ENCODE results near the gene PRDM2. TPM values are rescaled to one million over a fixed set of nuclear protein-coding genes. Genes with fewer than 3 reads are reported as not detected.

PRDM2 gene
- total RNA-seq, 2 experiments from 2014 or later, result 41.7 to 44.6 TPM

- peak overlapping the region; percentile 50 for H3K27ac Mint-ChIP-seq
- intact Hi-C loops (cut with micrococcal nuclease), result loop anchor here (1.0 kb wide), 2 partner anchors 23 to 60 kb away; no protein-coding TSS in a partner anchor
- H3K4me1 Mint-ChIP-seq (ENCODE audit: low read depth), result peaks cover 40% of the 10 kb centered on the region
- no peaks in the 10 kb centered on the region for H3K36me3 Mint-ChIP-seq
- ChIA-PET POLR2A (interaction anchor here (0.6 to 1.0 kb wide), 2 partner anchors 23 to 324 kb away, joined by 4 read pairs; no protein-coding TSS in a partner anchor), CTCF (interaction anchor here (0.8 to 3.7 kb wide), 17 partner anchors 9 to 88 kb away, joined by 3 to 29 read pairs (median 6); no protein-coding TSS in a partner anchor)
- no peaks in the 10 kb centered on the region for H3K27me3 Mint-ChIP-seq
- DNase-seq, result peak; percentile 72
- H3K9me3 Mint-ChIP-seq, result no peaks in the 10 kb centered on the region
- no peak overlapping the region for H3K4me3 Mint-ChIP-seq
Measured at GRCh38 chr1:13725714-13726175, 25.8 kb downstream of the PRDM2 start.

GRCh38 chr1:13728091-13728715, 28.2 kb downstream of the PRDM2 start:
- intact Hi-C loops (cut with micrococcal nuclease), result no loop called here
- no peak for DNase-seq
- peak overlapping the region; percentile 38 for H3K27ac Mint-ChIP-seq
- H3K36me3 Mint-ChIP-seq, result no peaks in the 10 kb centered on the region
- H3K4me1 Mint-ChIP-seq (ENCODE audit: low read depth), result peaks cover 58% of the 10 kb centered on the region
- no peaks in the 10 kb centered on the region for H3K27me3 Mint-ChIP-seq
- no peaks in the 10 kb centered on the region for H3K9me3 Mint-ChIP-seq
- CTCF ChIA-PET, result interaction anchor here (0.6 to 2.0 kb wide), 3 partner anchors 10 to 62 kb away, joined by 3 to 5 read pairs (median 4); no protein-coding TSS in a partner anchor
- POLR2A ChIA-PET, result no interaction called here
- no peak overlapping the region for H3K4me3 Mint-ChIP-seq

- no peaks in the 10 kb centered on the region for H3K27me3 Mint-ChIP-seq
- peaks cover 70% of the 10 kb centered on the region for H3K4me1 Mint-ChIP-seq (ENCODE audit: low read depth)
- no peak for DNase-seq
- peak overlapping the region; percentile 81 for H3K4me3 Mint-ChIP-seq
- POLR2A ChIA-PET, result interaction anchor here (0.7 to 5.7 kb wide), 6 partner anchors 19 to 64 kb away, joined by 3 to 33 read pairs (median 5); no protein-coding TSS in a partner anchor
- peak overlapping the region; percentile 98 for H3K27ac Mint-ChIP-seq
- intact Hi-C loops (cut with micrococcal nuclease), result loop anchor here (2.0 to 5.0 kb wide), 3 partner anchors 37 to 1797 kb away; partner anchors contain the start of gene DNAJC16
- no peaks in the 10 kb centered on the region for H3K9me3 Mint-ChIP-seq
- peaks cover 5% of the 10 kb centered on the region for H3K36me3 Mint-ChIP-seq
- CTCF ChIA-PET, result interaction anchor here (0.6 to 0.7 kb wide), 2 partner anchors 15 to 29 kb away, joined by 3 read pairs; no protein-coding TSS in a partner anchor
Measured at GRCh38 chr1:13730291-13730690, 30.3 kb downstream of the PRDM2 start.

- no peaks in the 10 kb centered on the region for H3K9me3 Mint-ChIP-seq
- ChIA-PET CTCF (interaction anchor here (0.7 to 1.9 kb wide), 3 partner anchors 18 to 30 kb away, joined by 3 to 11 read pairs (median 3); no protein-coding TSS in a partner anchor), POLR2A (interaction anchor here (0.7 to 5.7 kb wide), 7 partner anchors 18 to 64 kb away, joined by 3 to 33 read pairs (median 4); no protein-coding TSS in a partner anchor)
- intact Hi-C loops (cut with micrococcal nuclease), result loop anchor here (1.0 to 5.0 kb wide), 5 partner anchors 18 to 1796 kb away; partner anchors contain the start of gene DNAJC16
- H3K27ac Mint-ChIP-seq, result peak overlapping the region; percentile 98
- peaks cover 9% of the 10 kb centered on the region for H3K36me3 Mint-ChIP-seq
- peak; percentile 92 for DNase-seq
- H3K27me3 Mint-ChIP-seq, result no peaks in the 10 kb centered on the region
- peak overlapping the region; percentile 81 for H3K4me3 Mint-ChIP-seq
- peaks cover 67% of the 10 kb centered on the region for H3K4me1 Mint-ChIP-seq (ENCODE audit: low read depth)
Measured at GRCh38 chr1:13730751-13731482, 30.9 kb downstream of the PRDM2 start.

GRCh38 chr1:13731897-13732296, 31.9 kb downstream of the PRDM2 start:
- POLR2A ChIA-PET, result interaction anchor here (1.2 to 5.7 kb wide), 3 partner anchors 17 to 31 kb away, joined by 3 to 33 read pairs (median 3); no protein-coding TSS in a partner anchor

GRCh38 chr1:13732971-13733667, 33.1 kb downstream of the PRDM2 start:
- ChIA-PET CTCF (interaction anchor here (0.8 to 1.7 kb wide), 3 partner anchors 15 to 77 kb away, joined by 3 to 4 read pairs (median 3); no protein-coding TSS in a partner anchor), POLR2A (interaction anchor here (1.0 to 5.7 kb wide), 2 partner anchors 16 to 28 kb away, joined by 3 to 33 read pairs; no protein-coding TSS in a partner anchor)
- peak overlapping the region; percentile 98 for H3K27ac Mint-ChIP-seq
- intact Hi-C loops (cut with micrococcal nuclease), result loop anchor here (5.0 kb wide), 1 partner anchor 1794 kb away; the partner anchor contains the start of gene DNAJC16
- H3K9me3 Mint-ChIP-seq, result no peaks in the 10 kb centered on the region
- peak overlapping the region; percentile 37 for H3K4me3 Mint-ChIP-seq
- H3K36me3 Mint-ChIP-seq, result peaks cover 9% of the 10 kb centered on the region
- H3K27me3 Mint-ChIP-seq, result no peaks in the 10 kb centered on the region
- H3K4me1 Mint-ChIP-seq (ENCODE audit: low read depth), result peaks cover 72% of the 10 kb centered on the region
- DNase-seq, result peak; percentile 45

More at GRCh38 chr1:13731897-13732296, 31.9 kb downstream of the PRDM2 start:
- Mint-ChIP-seq H3K27me3 (no peaks in the 10 kb centered on the region), H3K4me1 (ENCODE audit: low read depth) (peaks cover 65% of the 10 kb centered on the region), H3K9me3 (no peaks in the 10 kb centered on the region), H3K27ac (peak overlapping the region; percentile 98), H3K4me3 (peak overlapping the region; percentile 81), H3K36me3 (peaks cover 9% of the 10 kb centered on the region)
- DNase-seq, result no peak
- intact Hi-C loops (cut with micrococcal nuclease), result loop anchor here (1.0 to 5.0 kb wide), 5 partner anchors 17 to 1795 kb away; partner anchors contain the start of gene DNAJC16
- CTCF ChIA-PET, result interaction anchor here (0.8 to 1.9 kb wide), 3 partner anchors 16 to 29 kb away, joined by 3 to 11 read pairs (median 3); no protein-coding TSS in a partner anchor

- H3K27me3 Mint-ChIP-seq, result no peaks in the 10 kb centered on the region
- peak overlapping the region; percentile 98 for H3K27ac Mint-ChIP-seq
- no peaks in the 10 kb centered on the region for H3K9me3 Mint-ChIP-seq
- POLR2A ChIA-PET, result interaction anchor here (1.0 to 5.7 kb wide), 2 partner anchors 16 to 28 kb away, joined by 3 to 33 read pairs; no protein-coding TSS in a partner anchor
- DNase-seq, result no peak
- H3K36me3 Mint-ChIP-seq, result peaks cover 9% of the 10 kb centered on the region
- intact Hi-C loops (cut with micrococcal nuclease), result loop anchor here (5.0 kb wide), 1 partner anchor 1794 kb away; the partner anchor contains the start of gene DNAJC16
- peaks cover 68% of the 10 kb centered on the region for H3K4me1 Mint-ChIP-seq (ENCODE audit: low read depth)
- CTCF ChIA-PET, result interaction anchor here (1.2 to 1.7 kb wide), 2 partner anchors 16 to 77 kb away, joined by 3 to 4 read pairs; no protein-coding TSS in a partner anchor
- H3K4me3 Mint-ChIP-seq, result no peak overlapping the region
Measured at GRCh38 chr1:13733711-13734110, 33.7 kb downstream of the PRDM2 start.

GRCh38 chr1:13735168-13735930, 35.4 kb downstream of the PRDM2 start:
- no peak for DNase-seq
- Mint-ChIP-seq H3K4me1 (ENCODE audit: low read depth) (peaks cover 60% of the 10 kb centered on the region), H3K27me3 (no peaks in the 10 kb centered on the region), H3K9me3 (no peaks in the 10 kb centered on the region), H3K27ac (peak overlapping the region; percentile 69), H3K36me3 (peaks cover 9% of the 10 kb centered on the region), H3K4me3 (no peak overlapping the region)
- intact Hi-C loops (cut with micrococcal nuclease), result no loop called here
- POLR2A ChIA-PET, result interaction anchor here (5.7 kb wide), 1 partner anchor 14 kb away, joined by 33 read pairs; no protein-coding TSS in a partner anchor
- CTCF ChIA-PET, result interaction anchor here (1.0 kb wide), 1 partner anchor 10 kb away, joined by 4 read pairs; no protein-coding TSS in a partner anchor

- CTCF ChIA-PET, result interaction anchor here (0.6 to 1.3 kb wide), 5 partner anchors 10 to 76 kb away, joined by 3 to 7 read pairs (median 3); no protein-coding TSS in a partner anchor
- POLR2A ChIA-PET, result interaction anchor here (1.6 kb wide), 1 partner anchor 12 kb away, joined by 9 read pairs; no protein-coding TSS in a partner anchor
- Mint-ChIP-seq H3K27me3 (no peaks in the 10 kb centered on the region), H3K9me3 (no peaks in the 10 kb centered on the region), H3K36me3 (peaks cover 10% of the 10 kb centered on the region), H3K4me3 (no peak overlapping the region), H3K27ac (peak overlapping the region; percentile 1), H3K4me1 (ENCODE audit: low read depth) (peaks cover 46% of the 10 kb centered on the region)
- no peak for DNase-seq
- intact Hi-C loops (cut with micrococcal nuclease), result no loop called here
Measured at GRCh38 chr1:13737398-13737797, 37.4 kb downstream of the PRDM2 start.

- peaks cover 26% of the 10 kb centered on the region for H3K4me1 Mint-ChIP-seq (ENCODE audit: low read depth)
- no peaks in the 10 kb centered on the region for H3K27me3 Mint-ChIP-seq
- H3K27ac Mint-ChIP-seq, result no peak overlapping the region
- ChIA-PET CTCF (no interaction called here), POLR2A (no interaction called here)
- peaks cover 26% of the 10 kb centered on the region for H3K36me3 Mint-ChIP-seq
- H3K4me3 Mint-ChIP-seq, result no peak overlapping the region
- no peaks in the 10 kb centered on the region for H3K9me3 Mint-ChIP-seq
- no peak for DNase-seq
- intact Hi-C loops (cut with micrococcal nuclease), result no loop called here
Measured at GRCh38 chr1:13746342-13746741, 46.4 kb downstream of the PRDM2 start.
